ENCODE data around the gene CDH2. TPM values are rescaled to one million over a fixed set of nuclear protein-coding genes. Genes with fewer than 3 reads are reported as not detected.

CDH2 gene
- total and polyA plus RNA-seq, 4 donors, result 14.2 to 49.5 (median 26.4) TPM

- Histone ChIP-seq H3K36me3 (ENCODE audit: control insufficient read depth in 4 of 4, insufficient read depth in 3 of 4, low read depth in 1 of 4, low read length in 3 of 4) (no peaks in the 10 kb centered on the region), H3K27me3 (ENCODE audit: control insufficient read depth in 4 of 4, insufficient read depth in 4 of 4, low read length in 3 of 4) (no peaks in the 10 kb centered on the region), H3K9me3 (ENCODE audit: control insufficient read depth in 4 of 4, low read length in 3 of 4) (no peaks in the 10 kb centered on the region), H3K9ac (ENCODE audit: low read depth in 1 of 2, low read length in 2 of 2) (no peak overlapping the region), H3K4me1 (ENCODE audit: control insufficient read depth in 4 of 4, insufficient read depth in 4 of 4, low read length in 3 of 4) (peaks cover 0 to 33% (median 4%) of the 10 kb centered on the region in 4 donors), H3K27ac (ENCODE audit: low read depth in 1 of 2, low read length in 2 of 2) (no peak overlapping the region), H3K4me3 (ENCODE audit: low read depth in 1 of 3, low read length in 3 of 3) (no peak overlapping the region)
- no peak for DNase-seq (ENCODE audit: low spot score)
- no peak for TF ChIP-seq GABPA (IDR thresholded peaks at IDR 0.05 in 1 of 2, conservative IDR thresholded peaks at IDR 0.05 in 1 of 2)
- TF ChIP-seq ATF3 (IDR thresholded peaks at IDR 0.05), result no peak
Observed at GRCh38 chr18:28040716-28041115, 136.2 kb downstream of the CDH2 start.

GRCh38 chr18:28040211-28040610 lies 136.7 kb downstream of the CDH2 start:
- no peaks in the 10 kb centered on the region for H3K27me3 ChIP-seq (ENCODE audit: control insufficient read depth in 4 of 4, insufficient read depth in 4 of 4, low read length in 3 of 4)
- 83% methylated on average over 2 of the region's 2 CpGs for WGBS
- DNase-seq (ENCODE audit: low spot score), result no peak

More at GRCh38 chr18:28040211-28040610, 136.7 kb downstream of the CDH2 start:
- TF ChIP-seq EGR1 (IDR thresholded peaks at IDR 0.05; ENCODE audit: low read depth in 2 of 2) (no peak), RXRA (IDR thresholded peaks at IDR 0.05) (no peak), HNF4A (conservative IDR thresholded peaks at IDR 0.05) (no peak), ATF3 (IDR thresholded peaks at IDR 0.05) (no peak), FOXA2 (IDR thresholded peaks at IDR 0.05) (no peak), CTCF (IDR thresholded peaks at IDR 0.05; ENCODE audit: low read depth, low read length, missing input control) (no peak), NR2F2 (IDR thresholded peaks at IDR 0.05) (no peak), YY1 (IDR thresholded peaks at IDR 0.05) (no peak), SP1 (IDR thresholded peaks at IDR 0.05) (no peak), TAF1 (conservative IDR thresholded peaks at IDR 0.05) (no peak), GABPA (IDR thresholded peaks at IDR 0.05 in 1 of 2, conservative IDR thresholded peaks at IDR 0.05 in 1 of 2) (no peak), JUND (IDR thresholded peaks at IDR 0.05) (no peak), RAD21 (IDR thresholded peaks at IDR 0.05) (no peak), MAX (IDR thresholded peaks at IDR 0.05) (no peak), FOXA1 (IDR thresholded peaks at IDR 0.05) (no peak)
- TF ChIP-seq, protein P1, sequence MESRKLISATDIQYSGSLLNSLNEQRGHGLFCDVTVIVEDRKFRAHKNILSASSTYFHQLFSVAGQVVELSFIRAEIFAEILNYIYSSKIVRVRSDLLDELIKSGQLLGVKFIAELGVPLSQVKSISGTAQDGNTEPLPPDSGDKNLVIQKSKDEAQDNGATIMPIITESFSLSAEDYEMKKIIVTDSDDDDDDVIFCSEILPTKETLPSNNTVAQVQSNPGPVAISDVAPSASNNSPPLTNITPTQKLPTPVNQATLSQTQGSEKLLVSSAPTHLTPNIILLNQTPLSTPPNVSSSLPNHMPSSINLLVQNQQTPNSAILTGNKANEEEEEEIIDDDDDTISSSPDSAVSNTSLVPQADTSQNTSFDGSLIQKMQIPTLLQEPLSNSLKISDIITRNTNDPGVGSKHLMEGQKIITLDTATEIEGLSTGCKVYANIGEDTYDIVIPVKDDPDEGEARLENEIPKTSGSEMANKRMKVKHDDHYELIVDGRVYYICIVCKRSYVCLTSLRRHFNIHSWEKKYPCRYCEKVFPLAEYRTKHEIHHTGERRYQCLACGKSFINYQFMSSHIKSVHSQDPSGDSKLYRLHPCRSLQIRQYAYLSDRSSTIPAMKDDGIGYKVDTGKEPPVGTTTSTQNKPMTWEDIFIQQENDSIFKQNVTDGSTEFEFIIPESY (IDR thresholded peaks at IDR 0.05), result no peak
- TF ChIP-seq, protein P2, sequence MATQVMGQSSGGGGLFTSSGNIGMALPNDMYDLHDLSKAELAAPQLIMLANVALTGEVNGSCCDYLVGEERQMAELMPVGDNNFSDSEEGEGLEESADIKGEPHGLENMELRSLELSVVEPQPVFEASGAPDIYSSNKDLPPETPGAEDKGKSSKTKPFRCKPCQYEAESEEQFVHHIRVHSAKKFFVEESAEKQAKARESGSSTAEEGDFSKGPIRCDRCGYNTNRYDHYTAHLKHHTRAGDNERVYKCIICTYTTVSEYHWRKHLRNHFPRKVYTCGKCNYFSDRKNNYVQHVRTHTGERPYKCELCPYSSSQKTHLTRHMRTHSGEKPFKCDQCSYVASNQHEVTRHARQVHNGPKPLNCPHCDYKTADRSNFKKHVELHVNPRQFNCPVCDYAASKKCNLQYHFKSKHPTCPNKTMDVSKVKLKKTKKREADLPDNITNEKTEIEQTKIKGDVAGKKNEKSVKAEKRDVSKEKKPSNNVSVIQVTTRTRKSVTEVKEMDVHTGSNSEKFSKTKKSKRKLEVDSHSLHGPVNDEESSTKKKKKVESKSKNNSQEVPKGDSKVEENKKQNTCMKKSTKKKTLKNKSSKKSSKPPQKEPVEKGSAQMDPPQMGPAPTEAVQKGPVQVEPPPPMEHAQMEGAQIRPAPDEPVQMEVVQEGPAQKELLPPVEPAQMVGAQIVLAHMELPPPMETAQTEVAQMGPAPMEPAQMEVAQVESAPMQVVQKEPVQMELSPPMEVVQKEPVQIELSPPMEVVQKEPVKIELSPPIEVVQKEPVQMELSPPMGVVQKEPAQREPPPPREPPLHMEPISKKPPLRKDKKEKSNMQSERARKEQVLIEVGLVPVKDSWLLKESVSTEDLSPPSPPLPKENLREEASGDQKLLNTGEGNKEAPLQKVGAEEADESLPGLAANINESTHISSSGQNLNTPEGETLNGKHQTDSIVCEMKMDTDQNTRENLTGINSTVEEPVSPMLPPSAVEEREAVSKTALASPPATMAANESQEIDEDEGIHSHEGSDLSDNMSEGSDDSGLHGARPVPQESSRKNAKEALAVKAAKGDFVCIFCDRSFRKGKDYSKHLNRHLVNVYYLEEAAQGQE (IDR thresholded peaks at IDR 0.05), result no peak
- no peaks in the 10 kb centered on the region for H3K36me3 ChIP-seq (ENCODE audit: control insufficient read depth in 4 of 4, insufficient read depth in 3 of 4, low read depth in 1 of 4, low read length in 3 of 4)
- H3K27ac ChIP-seq (ENCODE audit: low read depth in 1 of 2, low read length in 2 of 2), result no peak overlapping the region
- peaks cover 0 to 33% (median 4%) of the 10 kb centered on the region in 4 donors for H3K4me1 ChIP-seq (ENCODE audit: control insufficient read depth in 4 of 4, insufficient read depth in 4 of 4, low read length in 3 of 4)
- H3K9ac ChIP-seq (ENCODE audit: low read depth in 1 of 2, low read length in 2 of 2), result no peak overlapping the region
- no peak overlapping the region for H3K4me3 ChIP-seq (ENCODE audit: low read depth in 1 of 3, low read length in 3 of 3)
- H3K9me3 ChIP-seq (ENCODE audit: control insufficient read depth in 4 of 4, low read length in 3 of 4), result no peaks in the 10 kb centered on the region
